DND-41 (cell line): Measurements from ENCODE around the gene THSD4.

Experiments
- ATAC-seq: fragments of 200-7000 bp; cut with Tn5 transposase; 3 replicates; pipeline ENCODE4 v1.9.1; 2021; ENCODE audit warnings: low read depth; ENCODE audit not compliant: insufficient read depth
- DNase-seq: peaks from one replicate; pipeline ENCODE4 v3.0.0-alpha.2; 2020
- H2AFZ ChIP-seq: 2 replicates; pipeline ENCODE4 v1.6.0; 2012; ENCODE audit warnings: low read depth, low read length
- H3K27ac ChIP-seq: 2 replicates; pipeline ENCODE4 v1.5.1; 2012; ENCODE audit warnings: low read length, inconsistent platforms
- H3K27me3 ChIP-seq: fragments of 200-600 bp; sonication (generic); 2 replicates; pipeline ENCODE4 v1.6.0; 2012; ENCODE audit warnings: low read length, mild to moderate bottlenecking, inconsistent platforms; ENCODE audit not compliant: insufficient read depth, poor library complexity
- H3K36me3 ChIP-seq: 2 replicates; pipeline ENCODE4 v1.5.1; 2012; ENCODE audit warnings: low read length, inconsistent platforms; ENCODE audit not compliant: insufficient read depth
- H3K4me1 ChIP-seq: 2 replicates; pipeline ENCODE4 v1.5.1; 2012; ENCODE audit warnings: mild to moderate bottlenecking, low read length; ENCODE audit not compliant: insufficient read depth
- H3K4me2 ChIP-seq: 2 replicates; pipeline ENCODE4 v1.6.0; 2012; ENCODE audit warnings: mild to moderate bottlenecking, moderate library complexity, low read length, inconsistent platforms; ENCODE audit not compliant: insufficient read depth
- H3K4me3 ChIP-seq, 2 experiments: fragments of 200-600 bp in 1 of 2; shearing (Covaris generic) in 1 of 2; 2 replicates each; pipeline ENCODE4 v1.5.1; 2012 to 2016; ENCODE audit warnings: inconsistent platforms in 2 of 2, low read length in 2 of 2, mild to moderate bottlenecking in 2 of 2, low read depth in 1 of 2, moderate library complexity in 1 of 2
- H3K79me2 ChIP-seq: 2 replicates; pipeline ENCODE4 v1.6.0; 2012; ENCODE audit warnings: low read length, inconsistent platforms; ENCODE audit not compliant: insufficient read depth
- H3K9ac ChIP-seq: 2 replicates; pipeline ENCODE4 v1.6.0; 2012; ENCODE audit warnings: low read depth, mild to moderate bottlenecking, inconsistent platforms, low read length, moderate library complexity
- H3K9me3 ChIP-seq: 2 replicates; pipeline ENCODE4 v1.5.1; 2012; ENCODE audit warnings: low read length, moderate library complexity, mild to moderate bottlenecking, inconsistent platforms; ENCODE audit not compliant: insufficient read depth, severe bottlenecking
- H4K20me1 ChIP-seq: 2 replicates; pipeline ENCODE4 v1.6.0; 2012; ENCODE audit warnings: low read length; ENCODE audit not compliant: insufficient read depth
- CTCF ChIP-seq: IDR thresholded peaks from 2 replicates; pipeline ENCODE4 v1.5.1; 2012; ENCODE audit warnings: borderline replicate concordance, low read length, moderate library complexity, mild to moderate bottlenecking; ENCODE audit not compliant: poor library complexity, severe bottlenecking; ENCODE audit errors: extremely low read depth
- EZH2 ChIP-seq: IDR thresholded peaks from 3 replicates; pipeline ENCODE4 v1.6.1; 2012; ENCODE audit warnings: borderline replicate concordance, low read depth, mild to moderate bottlenecking, moderate library complexity, low read length, inconsistent platforms; ENCODE audit not compliant: severe bottlenecking

The THSD4 gene

GRCh38 chr15:71239592-71240364 is 124.5 kb downstream of the THSD4 start:
- H2AFZ ChIP-seq, result no peak overlapping the region
- H4K20me1 ChIP-seq, result no peaks in the 10 kb centered on the region
- ATAC-seq (no peak), DNase-seq (no peak)
- no peak overlapping the region for H3K27ac ChIP-seq
- H3K36me3 ChIP-seq, result no peaks in the 10 kb centered on the region
- H3K79me2 ChIP-seq, result no peaks in the 10 kb centered on the region
- H3K4me1 ChIP-seq, result no peaks in the 10 kb centered on the region
- TF ChIP-seq EZH2, result no peak
- no peak for TF ChIP-seq CTCF
- H3K9ac ChIP-seq, result no peak overlapping the region
- H3K9me3 ChIP-seq, result no peaks in the 10 kb centered on the region
- H3K4me3 ChIP-seq, result no peak overlapping the region
- H3K27me3 ChIP-seq, result no peaks in the 10 kb centered on the region
- no peak overlapping the region for H3K4me2 ChIP-seq

- no peak for TF ChIP-seq CTCF
- no peak for TF ChIP-seq EZH2
- Histone ChIP-seq H3K9ac (no peak overlapping the region), H3K9me3 (no peaks in the 10 kb centered on the region), H3K4me1 (no peaks in the 10 kb centered on the region), H3K36me3 (no peaks in the 10 kb centered on the region), H3K4me2 (no peak overlapping the region), H4K20me1 (no peaks in the 10 kb centered on the region), H3K79me2 (no peaks in the 10 kb centered on the region), H3K27me3 (no peaks in the 10 kb centered on the region), H3K27ac (no peak overlapping the region), H2AFZ (no peak overlapping the region), H3K4me3 (no peak overlapping the region)
- DNase-seq, result no peak
- ATAC-seq, result no peak
Observed at GRCh38 chr15:71242292-71242691, 127.0 kb downstream of the THSD4 start.

- Histone ChIP-seq H3K27ac (no peak overlapping the region), H3K27me3 (no peaks in the 10 kb centered on the region), H3K9ac (no peak overlapping the region), H3K9me3 (no peaks in the 10 kb centered on the region), H3K79me2 (no peaks in the 10 kb centered on the region), H2AFZ (no peak overlapping the region), H3K4me3 (no peak overlapping the region), H3K36me3 (no peaks in the 10 kb centered on the region), H3K4me2 (no peak overlapping the region), H3K4me1 (no peaks in the 10 kb centered on the region), H4K20me1 (no peaks in the 10 kb centered on the region)
- DNase-seq (no peak), ATAC-seq (no peak)
- no peak for TF ChIP-seq EZH2
Observed at GRCh38 chr15:71244250-71244649, 129.0 kb downstream of the THSD4 start.

GRCh38 chr15:71245588-71245987 is 130.3 kb downstream of the THSD4 start:
- no peak for DNase-seq
- Histone ChIP-seq H3K27ac (no peak overlapping the region), H3K9me3 (no peaks in the 10 kb centered on the region)

More at GRCh38 chr15:71245588-71245987, 130.3 kb downstream of the THSD4 start:
- Histone ChIP-seq H3K4me2 (no peak overlapping the region), H4K20me1 (no peaks in the 10 kb centered on the region), H3K4me3 (no peak overlapping the region), H3K79me2 (no peaks in the 10 kb centered on the region), H2AFZ (no peak overlapping the region), H3K27me3 (no peaks in the 10 kb centered on the region), H3K4me1 (no peaks in the 10 kb centered on the region), H3K9ac (no peak overlapping the region), H3K36me3 (no peaks in the 10 kb centered on the region)
- no peak for ATAC-seq
- no peak for TF ChIP-seq EZH2
- no peak for TF ChIP-seq CTCF
